ENCODE results near the gene IL31. TPM values are rescaled to one million over a fixed set of nuclear protein-coding genes. Genes with fewer than 3 reads are reported as not detected.

Gene IL31
- polyA plus RNA-seq, 2 of the 4 experiments (the other 2 are of a cell fraction), result not detected

GRCh38 chr12:122201381-122201780 lies 27.4 kb upstream of the IL31 start:
- H3K4me3 ChIP-seq, result no peak overlapping the region
- peaks cover 5% of the 10 kb centered on the region; the same call in 1 of the 3 replicates for H3K4me1 ChIP-seq
- CTCF ChIA-PET, result interaction anchor here (1.8 to 2.2 kb wide), 2 partner anchors 10 kb away, joined by 5 to 12 read pairs; no protein-coding TSS in a partner anchor
- no peak overlapping the region for H3K4me2 ChIP-seq
- TF ChIP-seq KDM5A (IDR thresholded peaks at IDR 0.05), result no peak
- no peak for TF ChIP-seq SMC3 (IDR thresholded peaks at IDR 0.05)
- TF ChIP-seq HOXA7 (CRISPR knock-in tag; IDR thresholded peaks at IDR 0.05), result no peak
- TF ChIP-seq, protein P1, sequence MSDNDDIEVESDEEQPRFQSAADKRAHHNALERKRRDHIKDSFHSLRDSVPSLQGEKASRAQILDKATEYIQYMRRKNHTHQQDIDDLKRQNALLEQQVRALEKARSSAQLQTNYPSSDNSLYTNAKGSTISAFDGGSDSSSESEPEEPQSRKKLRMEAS (IDR thresholded peaks at IDR 0.05), result no peak
- no peak for TF ChIP-seq NPAS2 (CRISPR knock-in tag; IDR thresholded peaks at IDR 0.05; ENCODE audit: borderline replicate concordance)
- no peak for TF ChIP-seq CBX8 (IDR thresholded peaks at IDR 0.05)
- TF ChIP-seq ZSCAN20 (CRISPR knock-in tag; IDR thresholded peaks at IDR 0.05), result no peak
- FAIRE-seq (no peak), DNase-seq (ENCODE audit: low read depth in 1 of 2, low spot score in 1 of 2) (no peak), ATAC-seq (no peak)
- WGBS (ENCODE audit: missing lambda C conversion rate), result 90% methylated on average over 5 of the region's 5 CpGs
- POLR2A ChIA-PET, result no interaction called here
- H3K9me3 ChIP-seq, result no peaks in the 10 kb centered on the region
- no peak overlapping the region for H3K27ac ChIP-seq

DNA sequence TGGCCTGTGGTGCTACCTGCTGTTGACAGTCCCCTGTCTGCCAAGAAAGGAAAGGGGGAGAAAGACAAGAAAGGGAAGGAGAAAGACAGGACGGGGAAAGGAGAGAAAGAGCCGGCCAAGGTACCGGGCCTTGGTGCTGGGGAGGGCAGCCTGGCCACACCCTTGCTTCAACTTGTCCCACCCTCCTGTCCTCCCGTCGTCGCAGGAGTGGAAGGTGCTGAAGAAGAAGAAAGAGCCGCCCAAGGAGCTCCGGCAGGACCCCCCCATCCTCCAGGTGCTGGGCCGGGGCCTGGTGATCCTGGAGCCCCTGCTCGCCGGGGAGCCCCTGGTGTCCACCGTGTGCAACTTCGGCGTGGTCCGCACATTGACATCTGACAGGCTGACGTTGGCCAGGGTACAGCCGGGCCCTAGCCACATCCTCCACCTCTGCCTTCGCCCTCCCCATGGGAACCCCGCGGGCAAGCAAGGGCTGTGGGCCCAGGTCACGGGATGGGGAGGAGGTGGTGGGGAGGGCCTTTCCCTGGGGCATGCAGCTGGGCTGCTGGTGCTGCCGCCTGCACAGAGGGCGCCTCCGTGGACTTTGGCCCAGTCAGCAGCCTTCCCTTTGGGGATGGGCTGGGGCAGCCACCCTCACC lies 26.6 kb upstream of the IL31 start:
- ChIA-PET CTCF (interaction anchor here (0.5 to 2.2 kb wide), 3 partner anchors 9 to 69 kb away, joined by 3 to 12 read pairs (median 5); no protein-coding TSS in a partner anchor), POLR2A (no interaction called here)
- Histone ChIP-seq H3K4me1 (peaks cover 5% of the 10 kb centered on the region; the same call in 1 of the 3 replicates), H3K4me2 (no peak overlapping the region), H3K4me3 (no peak overlapping the region), H3K9me3 (no peaks in the 10 kb centered on the region), H3K27ac (no peak overlapping the region)
- ATAC-seq (peak in 1 of 2 experiments; percentile 11; a peak in 1 of 6 replicates), FAIRE-seq (no peak), DNase-seq (ENCODE audit: low read depth in 1 of 2, low spot score in 1 of 2) (no peak)
- TF ChIP-seq MAZ (IDR thresholded peaks at IDR 0.05; ENCODE audit: borderline replicate concordance, low read depth, low read length), result no peak
- TF ChIP-seq RAD21 (conservative IDR thresholded peaks at IDR 0.05 in 1 of 2, IDR thresholded peaks at IDR 0.05 in 1 of 2), result no peak
- TF ChIP-seq PBX3 (IDR thresholded peaks at IDR 0.05), result no peak
- TF ChIP-seq SMC3 (IDR thresholded peaks at IDR 0.05), result no peak
- TF ChIP-seq PHF8 (IDR thresholded peaks at IDR 0.05; ENCODE audit: borderline replicate concordance, low read depth), result no peak
- no peak for TF ChIP-seq FOXS1 (CRISPR knock-in tag; IDR thresholded peaks at IDR 0.05)
- TF ChIP-seq HOXB13 (CRISPR knock-in tag; IDR thresholded peaks at IDR 0.05; ENCODE audit: low read depth), result no peak
- no peak for TF ChIP-seq HES2 (IDR thresholded peaks at IDR 0.05)
- no peak for TF ChIP-seq RARB (CRISPR knock-in tag; IDR thresholded peaks at IDR 0.05)
- no peak for TF ChIP-seq RFX5 (IDR thresholded peaks at IDR 0.05)
- TF ChIP-seq KDM5A (IDR thresholded peaks at IDR 0.05), result no peak
- no peak for TF ChIP-seq HOXB5 (CRISPR knock-in tag; IDR thresholded peaks at IDR 0.05)
- TF ChIP-seq NPAS2 (CRISPR knock-in tag; IDR thresholded peaks at IDR 0.05; ENCODE audit: borderline replicate concordance), result no peak
- no peak for TF ChIP-seq JUNB (IDR thresholded peaks at IDR 0.05)
- no peak for TF ChIP-seq EP300 (IDR thresholded peaks at IDR 0.05)
- 84% methylated on average over 22 of the region's 24 CpGs for WGBS (ENCODE audit: missing lambda C conversion rate)

- H3K4me2 ChIP-seq, result no peak overlapping the region
- no peak overlapping the region for H3K27ac ChIP-seq
- no peak for TF ChIP-seq POLR2AphosphoS2 (conservative IDR thresholded peaks at IDR 0.05; ENCODE audit: low read length)
- no peak for TF ChIP-seq CBX2 (IDR thresholded peaks at IDR 0.05; ENCODE audit: borderline replicate concordance, low read depth)
- no peak for TF ChIP-seq MAFK (IDR thresholded peaks at IDR 0.05; ENCODE audit: partially characterized antibody)
- TF ChIP-seq, protein P2, sequence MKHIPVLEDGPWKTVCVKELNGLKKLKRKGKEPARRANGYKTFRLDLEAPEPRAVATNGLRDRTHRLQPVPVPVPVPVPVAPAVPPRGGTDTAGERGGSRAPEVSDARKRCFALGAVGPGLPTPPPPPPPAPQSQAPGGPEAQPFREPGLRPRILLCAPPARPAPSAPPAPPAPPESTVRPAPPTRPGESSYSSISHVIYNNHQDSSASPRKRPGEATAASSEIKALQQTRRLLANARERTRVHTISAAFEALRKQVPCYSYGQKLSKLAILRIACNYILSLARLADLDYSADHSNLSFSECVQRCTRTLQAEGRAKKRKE (CRISPR knock-in tag; IDR thresholded peaks at IDR 0.05; ENCODE audit: low read depth), result no peak
- no peak for TF ChIP-seq ZC3H11A (IDR thresholded peaks at IDR 0.05)
- TF ChIP-seq NPAS2 (CRISPR knock-in tag; IDR thresholded peaks at IDR 0.05; ENCODE audit: borderline replicate concordance), result no peak
- no peak for TF ChIP-seq HES2 (IDR thresholded peaks at IDR 0.05)
- no peak for TF ChIP-seq PBX3 (IDR thresholded peaks at IDR 0.05)
- no peak for TF ChIP-seq HEYL (CRISPR knock-in tag; IDR thresholded peaks at IDR 0.05)
- no peak for TF ChIP-seq RFX5 (IDR thresholded peaks at IDR 0.05)
- no peak for TF ChIP-seq GATA3 (IDR thresholded peaks at IDR 0.05; ENCODE audit: borderline replicate concordance)
- no peak for TF ChIP-seq HOXB13 (CRISPR knock-in tag; IDR thresholded peaks at IDR 0.05; ENCODE audit: low read depth)
- DNase-seq (ENCODE audit: low read depth in 1 of 2, low spot score in 1 of 2), result no peak
- ChIA-PET CTCF (interaction anchor here (0.6 to 2.2 kb wide), 4 partner anchors 8 to 510 kb away, joined by 3 to 12 read pairs (median 3); no protein-coding TSS in a partner anchor), POLR2A (no interaction called here)
- no peak for FAIRE-seq
- peaks cover 5% of the 10 kb centered on the region; the same call in 1 of the 3 replicates for H3K4me1 ChIP-seq
- H3K4me3 ChIP-seq, result no peak overlapping the region
- 0 out of 3 replicates have a peak, but pooled peaks cover 7% of the 10 kb centered on the region for H3K9me3 ChIP-seq
- 84% methylated on average over 28 of the region's 29 CpGs for WGBS (ENCODE audit: missing lambda C conversion rate)
- ATAC-seq, result no peak
Measured at GRCh38 chr12:122199484-122200355, 25.7 kb upstream of the IL31 start.
